Loucy (cell line): ENCODE results near the gene MTCH1.
A peak's percentile ranks its signal among the peaks of the same experiment; 100 is the strongest.

Experiments used
- H2AFZ ChIP-seq: fragments of 200-600 bp; sonication (generic); 2 replicates; pipeline ENCODE4 v1.6.0; 2016; ENCODE audit warnings: antibody characterized with exemption, mild to moderate bottlenecking, low read length, moderate library complexity
- H3F3A ChIP-seq: fragments of 200-600 bp; 2 replicates; pipeline ENCODE4 v1.6.0; 2016; ENCODE audit warnings: antibody characterized with exemption, low read depth, mild to moderate bottlenecking
- H3K27me3 ChIP-seq: fragments of 200-600 bp; sonication (generic); 2 replicates; pipeline ENCODE4 v1.6.1; 2014; ENCODE audit warnings: low read length, mild to moderate bottlenecking; ENCODE audit not compliant: insufficient read depth, poor library complexity, severe bottlenecking
- H3K36me3 ChIP-seq: fragments of 200-600 bp; sonication (generic); 2 replicates; pipeline ENCODE4 v1.6.1; 2016; ENCODE audit warnings: low read length; ENCODE audit not compliant: insufficient read depth
- H3K4me1 ChIP-seq: fragments of 200-600 bp; sonication (generic); 2 replicates; pipeline ENCODE4 v1.5.1; 2014; ENCODE audit warnings: low read length, mild to moderate bottlenecking; ENCODE audit not compliant: insufficient read depth, poor library complexity, severe bottlenecking
- H3K4me2 ChIP-seq: fragments of 200-600 bp; sonication (generic); 2 replicates; pipeline ENCODE4 v1.6.0; 2014; ENCODE audit warnings: antibody characterized with exemption, low read length, low read depth, mild to moderate bottlenecking; ENCODE audit not compliant: poor library complexity, severe bottlenecking
- H3K4me3 ChIP-seq: fragments of 200-600 bp; sonication (generic); 2 replicates; pipeline ENCODE4 v1.5.1; 2014; ENCODE audit warnings: low read length, mild to moderate bottlenecking, mixed read lengths; ENCODE audit not compliant: poor library complexity, severe bottlenecking
- H3K79me2 ChIP-seq: fragments of 200-600 bp; sonication (generic); 2 replicates; pipeline ENCODE4 v1.6.1; 2014; ENCODE audit warnings: low read length; ENCODE audit not compliant: insufficient read depth
- H3K9ac ChIP-seq: fragments of 200-600 bp; sonication (generic); 2 replicates; pipeline ENCODE4 v1.6.0; 2014; ENCODE audit warnings: mild to moderate bottlenecking, low read depth, low read length, moderate library complexity; ENCODE audit not compliant: poor library complexity, severe bottlenecking
- H3K9me2 ChIP-seq: fragments of 200-600 bp; sonication (generic); replicated peaks from 2 replicates; pipeline ENCODE4 v1.6.1; 2016; ENCODE audit warnings: low read depth, low read length, mixed read lengths
- H3K9me3 ChIP-seq: fragments of 200-600 bp; sonication (generic); 2 replicates; pipeline ENCODE4 v1.6.1; 2014; ENCODE audit warnings: mild to moderate bottlenecking, antibody characterized with exemption, low read length, low read depth; ENCODE audit not compliant: insufficient read depth
- H4K20me1 ChIP-seq: fragments of 200-600 bp; sonication (generic); 2 replicates; pipeline ENCODE4 v1.6.0; 2014; ENCODE audit warnings: antibody characterized with exemption, low read length, mild to moderate bottlenecking; ENCODE audit not compliant: insufficient read depth, poor library complexity, severe bottlenecking
- CTCF ChIP-seq: fragments of 200-600 bp; sonication (generic); conservative IDR thresholded peaks from 2 replicates; pipeline ENCODE4 v1.5.1; 2014; ENCODE audit warnings: mild to moderate bottlenecking, antibody characterized with exemption, low read length
- EZH2phosphoT487 ChIP-seq: fragments of 200-600 bp; IDR thresholded peaks from 2 replicates; pipeline ENCODE4 v1.6.1; 2018; ENCODE audit warnings: antibody characterized with exemption, mild to moderate bottlenecking, moderate library complexity, borderline replicate concordance

Gene MTCH1

DNA sequence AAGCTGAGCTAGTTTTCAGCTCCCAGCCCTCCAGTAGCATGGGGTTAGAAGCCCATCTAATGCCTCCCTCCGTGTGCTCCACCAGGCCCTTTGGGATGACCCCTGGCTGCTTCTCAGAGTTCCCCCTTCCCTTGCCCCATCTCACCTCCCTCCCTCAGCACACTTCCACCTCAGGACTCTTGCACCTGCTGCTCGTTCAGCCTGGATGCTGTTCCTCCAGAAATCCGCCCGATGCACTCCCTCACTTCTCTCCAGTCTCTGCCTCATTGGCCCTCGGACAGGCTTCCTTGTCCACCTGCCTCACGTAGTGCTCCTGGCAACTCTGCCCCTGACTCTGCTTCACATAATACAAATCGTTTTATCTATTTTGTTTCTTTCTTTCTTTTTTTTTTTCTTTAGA is 46.2 kb upstream of the MTCH1 start:
- TF ChIP-seq CTCF: no peak
- no peak for TF ChIP-seq EZH2phosphoT487
- Histone ChIP-seq H3K4me1 (no peaks in the 10 kb centered on the region), H3K79me2 (no peaks in the 10 kb centered on the region), H2AFZ (no peak overlapping the region), H3K9me2 (no peaks in the 10 kb centered on the region), H3K9me3 (no peaks in the 10 kb centered on the region), H3K4me2 (no peak overlapping the region), H3K9ac (no peak overlapping the region), H3K4me3 (no peak overlapping the region), H3K36me3 (no peaks in the 10 kb centered on the region), H4K20me1 (no peaks in the 10 kb centered on the region), H3F3A (no peaks in the 10 kb centered on the region), H3K27me3 (no peaks in the 10 kb centered on the region)

DNA sequence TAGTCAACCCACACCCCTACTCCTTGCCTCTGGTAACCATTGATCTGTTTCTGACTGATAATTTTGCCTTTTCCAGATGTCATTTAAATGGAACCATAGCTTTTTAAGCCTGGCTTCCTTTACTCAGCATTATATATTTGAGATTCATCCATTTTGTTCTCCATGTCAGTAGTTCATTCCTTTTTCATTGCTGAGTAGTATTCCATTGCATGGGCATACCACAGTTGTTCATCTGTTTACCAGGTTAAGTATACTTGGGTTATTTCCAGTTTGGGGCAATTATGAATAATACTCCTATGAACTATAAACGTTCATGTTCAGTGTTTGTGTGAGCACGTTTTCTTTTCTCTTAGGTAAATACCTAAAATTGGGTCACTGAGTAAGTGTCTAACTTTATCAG is 44.6 kb upstream of the MTCH1 start:
- no peaks in the 10 kb centered on the region for H4K20me1 ChIP-seq
- no peak overlapping the region for H3K4me3 ChIP-seq
- H3K4me2 ChIP-seq: no peak overlapping the region
- no peaks in the 10 kb centered on the region for H3K79me2 ChIP-seq
- no peaks in the 10 kb centered on the region for H3K9me2 ChIP-seq
- no peak overlapping the region for H3K9ac ChIP-seq
- H3K27me3 ChIP-seq: no peaks in the 10 kb centered on the region
- no peaks in the 10 kb centered on the region for H3K36me3 ChIP-seq
- no peaks in the 10 kb centered on the region for H3K9me3 ChIP-seq
- no peaks in the 10 kb centered on the region for H3F3A ChIP-seq
- H3K4me1 ChIP-seq: no peaks in the 10 kb centered on the region
- TF ChIP-seq CTCF (no peak), EZH2phosphoT487 (no peak)
- no peak overlapping the region for H2AFZ ChIP-seq

- Histone ChIP-seq H3K9ac (no peak overlapping the region), H3K4me2 (no peak overlapping the region), H3K36me3 (no peaks in the 10 kb centered on the region), H3K4me3 (no peak overlapping the region), H2AFZ (peak overlapping the region; percentile 42; the same call in 1 of the 2 replicates), H3K79me2 (no peaks in the 10 kb centered on the region), H3F3A (no peaks in the 10 kb centered on the region), H3K9me2 (no peaks in the 10 kb centered on the region), H3K9me3 (no peaks in the 10 kb centered on the region), H3K27me3 (no peaks in the 10 kb centered on the region), H3K4me1 (no peaks in the 10 kb centered on the region), H4K20me1 (no peaks in the 10 kb centered on the region)
- no peak for TF ChIP-seq EZH2phosphoT487
- TF ChIP-seq CTCF: peak; percentile 77
These were observed 43.4 kb upstream of the MTCH1 start for GRCh38 chr6:37029249-37029971.
